ENCODE data around the gene SLK.

GRCh38 chr10:103931603-103932002 is 35.3 kb upstream of the SLK start:
- TF ChIP-seq EZH2 (IDR thresholded peaks at IDR 0.05; ENCODE audit: borderline replicate concordance, low read depth, low read length, poor library complexity, severe bottlenecking) (no peak), CTCF (conservative IDR thresholded peaks at IDR 0.05; ENCODE audit: low read depth, low read length) (no peak)
